ENCODE data around the gene ITPKB. TPM values are rescaled to one million over a fixed set of nuclear protein-coding genes. Genes with fewer than 3 reads are reported as not detected.

Gene ITPKB
- total RNA-seq, 1 donor: 7.5 TPM

DNA sequence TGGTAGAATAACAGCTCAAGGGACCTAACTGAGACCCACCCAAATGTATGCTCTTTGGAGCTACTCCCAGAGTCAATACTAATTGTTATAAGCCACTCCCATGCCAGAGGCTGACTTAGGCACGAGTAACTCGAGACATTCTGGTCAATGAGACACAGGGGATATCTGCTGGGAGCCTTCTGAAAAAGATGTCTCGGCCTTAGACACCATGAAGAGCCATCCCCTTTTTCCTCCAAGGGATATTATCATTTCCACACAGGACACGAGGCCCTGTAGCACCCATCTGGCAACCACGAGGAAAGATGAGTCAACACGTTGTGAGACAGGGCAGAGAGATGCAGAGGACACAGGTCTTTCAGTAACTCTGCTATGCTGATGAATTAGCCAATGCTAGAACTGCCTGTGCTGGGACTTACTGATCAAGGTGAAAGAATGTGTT is 30.7 kb downstream of the ITPKB start:
- no peak overlapping the region for H3K4me3 ChIP-seq (ENCODE audit: low read depth, low read length)
- TF ChIP-seq, protein P1, sequence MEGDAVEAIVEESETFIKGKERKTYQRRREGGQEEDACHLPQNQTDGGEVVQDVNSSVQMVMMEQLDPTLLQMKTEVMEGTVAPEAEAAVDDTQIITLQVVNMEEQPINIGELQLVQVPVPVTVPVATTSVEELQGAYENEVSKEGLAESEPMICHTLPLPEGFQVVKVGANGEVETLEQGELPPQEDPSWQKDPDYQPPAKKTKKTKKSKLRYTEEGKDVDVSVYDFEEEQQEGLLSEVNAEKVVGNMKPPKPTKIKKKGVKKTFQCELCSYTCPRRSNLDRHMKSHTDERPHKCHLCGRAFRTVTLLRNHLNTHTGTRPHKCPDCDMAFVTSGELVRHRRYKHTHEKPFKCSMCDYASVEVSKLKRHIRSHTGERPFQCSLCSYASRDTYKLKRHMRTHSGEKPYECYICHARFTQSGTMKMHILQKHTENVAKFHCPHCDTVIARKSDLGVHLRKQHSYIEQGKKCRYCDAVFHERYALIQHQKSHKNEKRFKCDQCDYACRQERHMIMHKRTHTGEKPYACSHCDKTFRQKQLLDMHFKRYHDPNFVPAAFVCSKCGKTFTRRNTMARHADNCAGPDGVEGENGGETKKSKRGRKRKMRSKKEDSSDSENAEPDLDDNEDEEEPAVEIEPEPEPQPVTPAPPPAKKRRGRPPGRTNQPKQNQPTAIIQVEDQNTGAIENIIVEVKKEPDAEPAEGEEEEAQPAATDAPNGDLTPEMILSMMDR (IDR thresholded peaks at IDR 0.05; ENCODE audit: insufficient read depth, low read length): no peak
- DNase-seq (ENCODE audit: low read depth): peak; percentile 67

GRCh38 chr1:226706684-226707083 is 32.4 kb downstream of the ITPKB start:
- H3K4me3 ChIP-seq (ENCODE audit: low read depth, low read length): no peak overlapping the region
- TF ChIP-seq, protein P1 (IDR thresholded peaks at IDR 0.05; ENCODE audit: insufficient read depth, low read length): no peak
- DNase-seq (ENCODE audit: low read depth): no peak

DNA sequence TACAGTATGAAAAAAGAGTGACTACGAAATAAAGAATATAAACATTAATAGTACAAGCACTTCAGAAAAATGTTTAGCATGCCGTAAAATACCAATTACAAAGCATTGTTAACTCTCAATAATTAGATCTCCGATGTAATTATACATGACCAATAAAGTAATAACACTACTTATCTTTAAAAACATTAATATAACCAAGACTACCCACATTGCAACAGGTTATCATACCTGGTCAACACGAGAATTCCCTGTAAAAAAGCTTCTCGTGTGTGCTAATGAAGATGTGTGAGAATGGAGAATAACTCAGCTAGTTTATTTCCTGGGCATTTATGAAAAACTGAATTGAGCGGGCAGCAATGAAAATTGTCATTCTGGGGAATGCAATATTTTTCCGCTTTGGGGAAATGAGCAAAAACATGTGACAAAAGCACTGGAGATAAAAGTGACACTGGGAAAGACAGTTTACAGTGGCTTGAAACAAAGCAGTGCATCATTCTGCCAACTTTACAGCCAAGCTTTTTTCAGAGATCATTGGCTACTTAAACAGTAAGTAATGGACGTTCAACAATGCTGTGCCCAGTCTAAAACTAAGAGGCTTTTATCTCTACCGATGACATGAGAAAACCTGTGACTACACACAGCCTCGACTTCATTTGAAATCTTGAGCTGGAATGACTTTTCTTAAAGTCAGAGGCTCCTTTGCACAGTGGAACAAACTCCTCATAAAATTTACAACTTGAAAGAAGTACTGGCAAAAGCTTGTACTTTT is 34.7 kb downstream of the ITPKB start:
- TF ChIP-seq, protein P1 (IDR thresholded peaks at IDR 0.05; ENCODE audit: insufficient read depth, low read length): no peak
- DNase-seq (ENCODE audit: low read depth): no peak
- H3K4me3 ChIP-seq (ENCODE audit: low read depth, low read length): no peak overlapping the region

- DNase-seq (ENCODE audit: low read depth): peak; percentile 72
- peak overlapping the region; percentile 69 for H3K4me3 ChIP-seq (ENCODE audit: low read depth, low read length)
- TF ChIP-seq, protein P1 (IDR thresholded peaks at IDR 0.05; ENCODE audit: insufficient read depth, low read length): no peak
These were observed 35.9 kb downstream of the ITPKB start for GRCh38 chr1:226702957-226703831.

GRCh38 chr1:226702318-226702956 is 36.6 kb downstream of the ITPKB start:
- TF ChIP-seq, protein P1 (IDR thresholded peaks at IDR 0.05; ENCODE audit: insufficient read depth, low read length): no peak
- H3K4me3 ChIP-seq (ENCODE audit: low read depth, low read length): peak overlapping the region; percentile 69

DNA sequence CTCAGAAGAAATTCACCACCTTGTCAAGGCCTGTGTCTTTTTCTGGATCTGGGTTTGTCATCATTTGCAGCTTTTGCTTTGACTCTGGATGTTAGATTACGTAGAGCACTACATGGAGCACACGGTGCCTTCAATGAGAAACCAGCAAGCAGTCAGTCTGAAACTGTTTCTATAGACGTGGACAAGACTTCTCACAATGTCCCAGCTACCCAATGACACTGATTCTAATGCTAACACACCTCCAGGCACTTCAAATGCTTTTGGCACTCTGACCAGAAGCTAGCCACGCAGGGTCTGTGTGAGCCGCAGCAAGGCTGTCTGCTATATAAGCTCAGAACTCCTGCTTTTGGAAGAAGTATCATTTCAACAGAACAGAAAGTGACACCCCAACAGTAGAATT is 38.2 kb downstream of the ITPKB start:
- H3K4me3 ChIP-seq (ENCODE audit: low read depth, low read length): no peak overlapping the region
- no peak for DNase-seq (ENCODE audit: low read depth)
- TF ChIP-seq, protein P1 (IDR thresholded peaks at IDR 0.05; ENCODE audit: insufficient read depth, low read length): no peak

More at GRCh38 chr1:226702318-226702956, 36.6 kb downstream of the ITPKB start:
- DNase-seq (ENCODE audit: low read depth): peak; percentile 66

Measured in fibroblast of the aortic adventitia (primary cell).